GM19351 (cell line): ENCODE data around the gene USP17L27.
"Not testable (repeated sequence)": the region's sequence is repeated elsewhere in the genome, so short reads cannot be mapped to it uniquely, and the experiment has no call there.

Source experiments
- ATAC-seq: cut with Tn5 transposase; IDR thresholded peaks from one replicate; pipeline ENCODE4 v1.9.1; 2021; ENCODE audit warnings: mild to moderate bottlenecking, moderate library complexity; ENCODE audit not compliant: unreplicated experiment

Gene USP17L27

GRCh38 chr4:9343848-9344247, at the start of gene USP17L27:
Gene USP17L27 (plus strand): TSS chr4:9344148. CDS start chr4:9344148, 0 bp downstream.
- not testable (repeated sequence) for ATAC-seq

GRCh38 chr4:9324191-9324590, 19.8 kb upstream of the USP17L27 start:
- not testable (repeated sequence) for ATAC-seq

GRCh38 chr4:9324865-9325264, 19.1 kb upstream of the USP17L27 start, which contains the start of gene USP17L24:
Gene USP17L24 (plus strand): TSS chr4:9325165. CDS start chr4:9325165, 0 bp downstream.
- not testable (repeated sequence) for ATAC-seq

- ATAC-seq, result not testable (repeated sequence)
Measured at GRCh38 chr4:9329611-9330010, 14.3 kb upstream of the USP17L27 start, which contains the start of gene USP17L25. Gene USP17L25 (plus strand): TSS chr4:9329911. CDS start chr4:9329911, 0 bp downstream.

GRCh38 chr4:9334358-9334757, 9.6 kb upstream of the USP17L27 start, which contains the start of gene USP17L26:
Gene USP17L26 (plus strand): TSS chr4:9334658. CDS start chr4:9334658, 0 bp downstream.
- not testable (repeated sequence) for ATAC-seq

- not testable (repeated sequence) for ATAC-seq
Measured at GRCh38 chr4:9339103-9339502, 4.8 kb upstream of the USP17L27 start, which contains the start of gene USP17L5. Gene USP17L5 (plus strand): TSS chr4:9339403. CDS start chr4:9339403, 0 bp downstream.

- ATAC-seq, result not testable (repeated sequence)
Measured at GRCh38 chr4:9348593-9348992, 4.6 kb downstream of the USP17L27 start, which contains the start of gene USP17L28. Gene USP17L28 (plus strand): TSS chr4:9348893. CDS start chr4:9348893, 0 bp downstream.

GRCh38 chr4:9350866-9351265, 6.9 kb downstream of the USP17L27 start:
- ATAC-seq, result not testable (repeated sequence)

GRCh38 chr4:9353338-9353737, 9.4 kb downstream of the USP17L27 start, which contains the start of gene USP17L29:
Gene USP17L29 (plus strand): TSS chr4:9353638. CDS start chr4:9353638, 0 bp downstream.
- not testable (repeated sequence) for ATAC-seq

GRCh38 chr4:9362829-9363228, 18.9 kb downstream of the USP17L27 start, which contains the start of gene USP17L30:
Gene USP17L30 (plus strand): TSS chr4:9363129. CDS start chr4:9363129, 0 bp downstream.
- not testable (repeated sequence) for ATAC-seq

- not testable (repeated sequence) for ATAC-seq
Measured at GRCh38 chr4:9379881-9380280, 35.9 kb downstream of the USP17L27 start.

GRCh38 chr4:9381012-9381534, 37.1 kb downstream of the USP17L27 start:
- not testable (repeated sequence) for ATAC-seq

- no peak for ATAC-seq
Measured at GRCh38 chr4:9384126-9384525, 40.2 kb downstream of the USP17L27 start.

GRCh38 chr4:9389001-9389400, 45.1 kb downstream of the USP17L27 start:
- ATAC-seq, result not testable (repeated sequence)
